Endothelial cell of umbilical vein (primary cell): ENCODE data around the gene TEX35. TPM values are rescaled to one million over a fixed set of nuclear protein-coding genes. Genes with fewer than 3 reads are reported as not detected.

ENCODE experiments used
- BruUV-seq: library from RNA; stranded (reverse); fragments of 400-500 nt; replicated peaks from 2 replicates; lab custom pipeline; 2021; lab: Mats Ljungman, UMichigan
- CTCF ChIA-PET: fragments of 300-600, 350-600 bp; sonication (Branson Sonifier 250); formaldehyde crosslinking; loops from one replicate; lab custom pipeline; 2021; ENCODE audit warnings: antibody characterized with exemption, inconsistent platforms; lab: Charles Lee
- POLR2A ChIA-PET: fragments of 300-600, 350-600 bp; sonication (Branson Sonifier 250); formaldehyde crosslinking; loops from one replicate; lab custom pipeline; 2021; ENCODE audit warnings: antibody characterized with exemption, inconsistent platforms; lab: Charles Lee
- DNase-seq: peaks from one replicate; pipeline ENCODE4 v3.0.0-alpha.2; 2011; ENCODE audit warnings: low read depth, low spot score
- FAIRE-seq: peaks from 2 replicates; lab custom pipeline; 2011; peaks lifted over from hg19 to GRCh38; lab: Jason Lieb, UNC
- H2AFZ ChIP-seq: 2 replicates; pipeline ENCODE4 v1.6.0; 2012; ENCODE audit warnings: low read depth, low read length, control low read depth, inconsistent platforms
- H3K27ac ChIP-seq: 2 replicates; pipeline ENCODE4 v1.5.1; 2011; ENCODE audit warnings: low read depth, mild to moderate bottlenecking, control low read depth, low read length, moderate library complexity; ENCODE audit not compliant: insufficient read depth
- H3K27me3 ChIP-seq, 2 experiments: 2 replicates each; pipeline versions ENCODE4 v1.6.0 to v1.6.1; 2011; ENCODE audit warnings: low read length in 2 of 2, mixed read lengths in 1 of 2; ENCODE audit not compliant: control insufficient read depth in 2 of 2, insufficient read depth in 2 of 2
- H3K36me3 ChIP-seq, 2 experiments: 2 replicates in 1 of 2; 3 replicates in 1 of 2; pipeline ENCODE4 v1.5.1; 2011; ENCODE audit warnings: low read length in 2 of 2, mild to moderate bottlenecking in 1 of 2, moderate library complexity in 1 of 2; ENCODE audit not compliant: control insufficient read depth in 2 of 2, insufficient read depth in 2 of 2; ENCODE audit errors: extremely low read depth in 1 of 2
- H3K4me1 ChIP-seq: 3 replicates; pipeline ENCODE4 v1.5.1; 2011; ENCODE audit warnings: mild to moderate bottlenecking, low read length; ENCODE audit not compliant: control insufficient read depth, insufficient read depth; ENCODE audit errors: extremely low read depth
- H3K4me2 ChIP-seq: 2 replicates; pipeline ENCODE4 v1.6.1; 2011; ENCODE audit warnings: low read length, control low read depth, mixed read lengths; ENCODE audit not compliant: insufficient read depth
- H3K4me3 ChIP-seq, 3 experiments: fragments of 200-600 bp in 1 of 3; sonication (generic), shearing (Covaris generic) in 1 of 3; replicated peaks in 1 of 3; 2 replicates each; pipeline ENCODE4 v1.5.1; 2011 to 2016; ENCODE audit warnings: control low read depth in 3 of 3, low read length in 3 of 3, mild to moderate bottlenecking in 2 of 3, inconsistent platforms in 1 of 3, low read depth in 1 of 3, moderate library complexity in 1 of 3; ENCODE audit not compliant: insufficient read depth in 1 of 3
- H3K79me2 ChIP-seq: 2 replicates; pipeline ENCODE4 v1.6.0; 2012; ENCODE audit warnings: low read length, inconsistent platforms; ENCODE audit not compliant: control insufficient read depth, insufficient read depth
- H3K9ac ChIP-seq: replicated peaks from 2 replicates; pipeline ENCODE3; 2011; ENCODE audit warnings: low read length, control low read depth; ENCODE audit not compliant: insufficient read depth; ENCODE audit errors: extremely low read depth
- H3K9me1 ChIP-seq: replicated peaks from 3 replicates; pipeline ENCODE4 v1.6.0; 2011; ENCODE audit warnings: mild to moderate bottlenecking, low read length; ENCODE audit not compliant: control insufficient read depth, insufficient read depth; ENCODE audit errors: extremely low read depth
- H3K9me3 ChIP-seq: replicated peaks from 2 replicates; pipeline ENCODE4 v1.5.1; 2012; ENCODE audit warnings: low read length, inconsistent platforms; ENCODE audit not compliant: control insufficient read depth, insufficient read depth
- H4K20me1 ChIP-seq: replicated peaks from 2 replicates; pipeline ENCODE3; 2011; ENCODE audit warnings: mild to moderate bottlenecking, low read length; ENCODE audit not compliant: control insufficient read depth, insufficient read depth; ENCODE audit errors: extremely low read depth
- EZH2 ChIP-seq: IDR thresholded peaks from 2 replicates; pipeline ENCODE4 v1.6.1; 2012; ENCODE audit warnings: borderline replicate concordance, low read depth, mild to moderate bottlenecking, moderate library complexity, low read length, inconsistent platforms; ENCODE audit not compliant: severe bottlenecking
- FOS ChIP-seq: IDR thresholded peaks from 2 replicates; pipeline ENCODE4 v1.6.1; 2011; ENCODE audit warnings: mild to moderate bottlenecking, low read length, moderate library complexity, borderline replicate concordance; ENCODE audit not compliant: insufficient read depth
- GATA2 ChIP-seq: IDR thresholded peaks from 2 replicates; pipeline ENCODE4 v1.7.0; 2011; ENCODE audit warnings: low read depth, mild to moderate bottlenecking, moderate library complexity, mixed read lengths, low read length; ENCODE audit not compliant: insufficient read length, insufficient read depth
- JUN ChIP-seq: IDR thresholded peaks from 2 replicates; pipeline ENCODE4 v1.6.1; 2011; ENCODE audit warnings: borderline replicate concordance, low read depth; ENCODE audit not compliant: insufficient read length, insufficient read depth
- MYC ChIP-seq: IDR thresholded peaks from one replicate; pipeline ENCODE4 v1.6.1; 2011; ENCODE audit warnings: mild to moderate bottlenecking, low read depth, low read length
- POLR2A ChIP-seq: IDR thresholded peaks from 2 replicates; pipeline ENCODE4 v1.6.1; 2012; ENCODE audit warnings: low read depth, mild to moderate bottlenecking, control low read depth, low read length
- POLR2AphosphoS5 ChIP-seq: IDR thresholded peaks from 2 replicates; pipeline ENCODE4 v1.6.1; 2012; ENCODE audit warnings: low read depth, mild to moderate bottlenecking, control low read depth, low read length, moderate library complexity; ENCODE audit not compliant: insufficient read depth
- dilution Hi-C: fragments of 300-500 bp; cut with MboI; formaldehyde crosslinking; loops from one replicate; pipeline ENCODE4 v1.15.0; 2019; ENCODE audit warnings: low sequenced_read_pairs; ENCODE audit not compliant: extremely low pct_ligation_motif_present
- intact Hi-C: fragments of 100-400 bp; cut with micrococcal nuclease; formaldehyde crosslinking; loops from one replicate; pipeline ENCODE4 v1.10.0; 2022
- polyA plus RNA-seq, 4 experiments: library from polyadenylated mRNA; depleted of rRNA in 3 of 4; stranded (reverse) in 3 of 4; unstranded in 1 of 4; fragments of >200 nt; gene quantifications; 2 replicates each; pipeline versions ENCODE4 v1.2.1 to v1.2.3, GENCODE V29; 2011 to 2012; ENCODE audit warnings: missing spikeins in 1 of 4
- total RNA-seq: library from RNA; stranded (reverse); gene quantifications from 2 replicates; pipeline ENCODE4 v1.2.3, GENCODE V29; 2021
- TF ChIP-seq, protein P1 (sequence below), 2 donors: IDR thresholded peaks; 1 replicate in 1 of 2; 2 replicates in 1 of 2; pipeline ENCODE4 v1.5.1; 2011; ENCODE audit warnings: low read length in 2 of 2, mild to moderate bottlenecking in 2 of 2, moderate library complexity in 2 of 2, control low read depth in 1 of 2, inconsistent platforms in 1 of 2, low read depth in 1 of 2; ENCODE audit not compliant: insufficient read depth in 1 of 2; ENCODE audit errors: extremely low read depth in 1 of 2
- TF ChIP-seq, protein P2 (sequence below): IDR thresholded peaks from 2 replicates; pipeline ENCODE4 v1.6.1; 2011; ENCODE audit not compliant: insufficient read depth, insufficient read length

Gene TEX35
- total and polyA plus RNA-seq, 2 donors (not counting 3 experiments of a cell fraction or from before 2014, with no cell fraction given) = not detected

DNA sequence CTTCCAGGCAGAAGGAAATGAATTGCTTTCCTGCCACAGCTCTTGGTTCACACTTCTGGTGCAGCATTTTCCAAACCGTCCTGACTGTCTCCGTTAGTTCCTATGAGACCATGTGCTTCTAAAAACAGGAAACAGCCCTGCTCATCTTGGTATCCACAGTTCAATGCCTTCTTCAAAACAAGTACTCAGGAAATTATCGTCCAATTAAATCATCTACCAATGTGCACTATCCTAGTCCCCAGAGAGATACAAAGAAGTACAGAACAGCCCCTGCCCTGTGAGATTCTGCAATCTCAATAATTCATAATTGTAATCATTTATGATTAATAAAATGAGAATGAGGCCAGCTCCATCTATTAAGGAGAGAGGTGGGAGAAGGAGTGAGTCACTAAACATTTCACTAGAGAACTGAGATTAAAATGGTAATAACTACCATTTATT lies 27.3 kb upstream of the TEX35 start:
- Histone ChIP-seq H3K27me3 (no peaks in the 10 kb centered on the region), H3K9me1 (no peaks in the 10 kb centered on the region), H2AFZ (no peak overlapping the region), H3K9me3 (no peaks in the 10 kb centered on the region), H3K9ac (no peak overlapping the region), H3K4me3 (no peak overlapping the region), H4K20me1 (no peaks in the 10 kb centered on the region), H3K79me2 (no peaks in the 10 kb centered on the region), H3K4me1 (peaks cover 20% of the 10 kb centered on the region), H3K4me2 (no peak overlapping the region), H3K27ac (peak overlapping the region; percentile 6), H3K36me3 (no peaks in the 10 kb centered on the region)
- dilution Hi-C loops (no loop called here), intact Hi-C loops (no loop called here)
- ChIA-PET CTCF (interaction anchor here (1.6 to 1.7 kb wide), 2 partner anchors 10 to 15 kb away, joined by 6 read pairs; no protein-coding TSS in a partner anchor), POLR2A (no interaction called here)
- peak; percentile 76 for FAIRE-seq
- BruUV-seq = no TSS peak
- TF ChIP-seq FOS (no peak), POLR2AphosphoS5 (no peak), GATA2 (no peak), MYC (no peak), POLR2A (no peak), EZH2 (no peak), JUN (no peak)
- TF ChIP-seq, protein P1, sequence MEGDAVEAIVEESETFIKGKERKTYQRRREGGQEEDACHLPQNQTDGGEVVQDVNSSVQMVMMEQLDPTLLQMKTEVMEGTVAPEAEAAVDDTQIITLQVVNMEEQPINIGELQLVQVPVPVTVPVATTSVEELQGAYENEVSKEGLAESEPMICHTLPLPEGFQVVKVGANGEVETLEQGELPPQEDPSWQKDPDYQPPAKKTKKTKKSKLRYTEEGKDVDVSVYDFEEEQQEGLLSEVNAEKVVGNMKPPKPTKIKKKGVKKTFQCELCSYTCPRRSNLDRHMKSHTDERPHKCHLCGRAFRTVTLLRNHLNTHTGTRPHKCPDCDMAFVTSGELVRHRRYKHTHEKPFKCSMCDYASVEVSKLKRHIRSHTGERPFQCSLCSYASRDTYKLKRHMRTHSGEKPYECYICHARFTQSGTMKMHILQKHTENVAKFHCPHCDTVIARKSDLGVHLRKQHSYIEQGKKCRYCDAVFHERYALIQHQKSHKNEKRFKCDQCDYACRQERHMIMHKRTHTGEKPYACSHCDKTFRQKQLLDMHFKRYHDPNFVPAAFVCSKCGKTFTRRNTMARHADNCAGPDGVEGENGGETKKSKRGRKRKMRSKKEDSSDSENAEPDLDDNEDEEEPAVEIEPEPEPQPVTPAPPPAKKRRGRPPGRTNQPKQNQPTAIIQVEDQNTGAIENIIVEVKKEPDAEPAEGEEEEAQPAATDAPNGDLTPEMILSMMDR (IDR thresholded peaks at IDR 0.05; ENCODE audit: extremely low read depth in 1 of 2, insufficient read depth in 1 of 2, low read depth in 1 of 2, low read length in 2 of 2) = no peak
- TF ChIP-seq, protein P2, sequence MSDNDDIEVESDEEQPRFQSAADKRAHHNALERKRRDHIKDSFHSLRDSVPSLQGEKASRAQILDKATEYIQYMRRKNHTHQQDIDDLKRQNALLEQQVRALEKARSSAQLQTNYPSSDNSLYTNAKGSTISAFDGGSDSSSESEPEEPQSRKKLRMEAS = no peak
- peak; percentile 41 for DNase-seq
